RWPE1 (cell line): ENCODE results near the gene ERICH6.

Experiments
- CTCF ChIA-PET: fragments of 350-600 bp; sonication (Branson Sonifier 250); formaldehyde crosslinking; extraction: SDS; loops from one replicate; lab custom pipeline; 2021; lab: Yijun Ruan, JAX
- POLR2A ChIA-PET: fragments of 400-600 bp; formaldehyde crosslinking; extraction: SDS; loops from one replicate; lab custom pipeline; 2020; ENCODE audit warnings: antibody characterized with exemption; ENCODE audit not compliant: low non-redundant PET; lab: Yijun Ruan, JAX
- DNase-seq: peaks from one replicate; pipeline ENCODE4 v3.0.0; 2012; ENCODE audit warnings: low spot score
- H3K27ac ChIP-seq: fragments of 450-650 bp; 2 replicates; pipeline ENCODE4 v1.5.1; 2017
- TF ChIP-seq, protein P1 (sequence below): fragments of 450-650 bp; conservative IDR thresholded peaks from 2 replicates; pipeline ENCODE4 v1.5.1; 2017; ENCODE audit warnings: low read depth, mild to moderate bottlenecking

The ERICH6 gene

DNA sequence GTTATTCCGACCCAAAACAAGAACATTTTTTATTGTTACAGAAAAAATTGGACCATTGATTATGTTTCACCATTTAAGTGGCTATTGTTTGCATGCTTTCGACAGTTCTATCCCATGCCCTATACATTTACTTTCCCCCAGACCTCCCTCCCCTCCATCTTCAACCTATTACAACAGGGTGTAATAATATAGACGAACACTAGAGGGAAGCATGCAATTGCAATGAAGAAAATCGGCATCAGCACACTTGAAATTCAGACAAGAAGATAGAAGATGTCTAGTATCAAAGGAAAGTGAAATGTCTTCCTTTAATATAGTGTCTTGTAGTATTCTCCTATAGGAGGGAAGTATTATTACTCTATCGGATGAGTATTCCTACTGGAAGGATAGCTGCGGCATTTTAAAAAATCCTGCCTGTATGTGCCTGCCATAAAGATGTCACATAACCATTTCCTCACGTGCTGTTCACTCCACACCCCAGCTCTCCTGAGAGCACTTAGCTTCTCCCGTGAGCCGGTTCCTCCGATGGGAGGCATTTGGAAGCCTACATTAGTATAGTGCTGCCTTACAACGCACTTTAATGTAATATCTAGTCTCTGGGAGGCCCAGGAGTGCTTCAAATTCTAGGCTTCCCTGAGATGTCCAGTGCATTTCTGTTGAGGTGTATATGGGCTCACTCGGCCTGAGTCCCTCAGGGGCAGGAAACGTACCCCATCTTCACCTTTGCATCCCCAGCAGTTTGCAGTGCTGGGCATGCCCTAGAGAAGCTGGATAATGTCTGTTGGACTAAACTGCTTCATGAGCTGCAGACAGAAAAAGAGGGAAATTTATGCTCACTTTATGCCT is 17.8 kb upstream of the ERICH6 start:
- no peak overlapping the region for H3K27ac ChIP-seq
- ChIA-PET CTCF (interaction anchor here (0.6 to 2.3 kb wide), 11 partner anchors 40 to 274 kb away, joined by 3 to 9 read pairs (median 4); partner anchors contain the start of gene SIAH2), POLR2A (no interaction called here)
- TF ChIP-seq, protein P1, sequence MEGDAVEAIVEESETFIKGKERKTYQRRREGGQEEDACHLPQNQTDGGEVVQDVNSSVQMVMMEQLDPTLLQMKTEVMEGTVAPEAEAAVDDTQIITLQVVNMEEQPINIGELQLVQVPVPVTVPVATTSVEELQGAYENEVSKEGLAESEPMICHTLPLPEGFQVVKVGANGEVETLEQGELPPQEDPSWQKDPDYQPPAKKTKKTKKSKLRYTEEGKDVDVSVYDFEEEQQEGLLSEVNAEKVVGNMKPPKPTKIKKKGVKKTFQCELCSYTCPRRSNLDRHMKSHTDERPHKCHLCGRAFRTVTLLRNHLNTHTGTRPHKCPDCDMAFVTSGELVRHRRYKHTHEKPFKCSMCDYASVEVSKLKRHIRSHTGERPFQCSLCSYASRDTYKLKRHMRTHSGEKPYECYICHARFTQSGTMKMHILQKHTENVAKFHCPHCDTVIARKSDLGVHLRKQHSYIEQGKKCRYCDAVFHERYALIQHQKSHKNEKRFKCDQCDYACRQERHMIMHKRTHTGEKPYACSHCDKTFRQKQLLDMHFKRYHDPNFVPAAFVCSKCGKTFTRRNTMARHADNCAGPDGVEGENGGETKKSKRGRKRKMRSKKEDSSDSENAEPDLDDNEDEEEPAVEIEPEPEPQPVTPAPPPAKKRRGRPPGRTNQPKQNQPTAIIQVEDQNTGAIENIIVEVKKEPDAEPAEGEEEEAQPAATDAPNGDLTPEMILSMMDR: peak; percentile 87
- peak; percentile 79 for DNase-seq

DNA sequence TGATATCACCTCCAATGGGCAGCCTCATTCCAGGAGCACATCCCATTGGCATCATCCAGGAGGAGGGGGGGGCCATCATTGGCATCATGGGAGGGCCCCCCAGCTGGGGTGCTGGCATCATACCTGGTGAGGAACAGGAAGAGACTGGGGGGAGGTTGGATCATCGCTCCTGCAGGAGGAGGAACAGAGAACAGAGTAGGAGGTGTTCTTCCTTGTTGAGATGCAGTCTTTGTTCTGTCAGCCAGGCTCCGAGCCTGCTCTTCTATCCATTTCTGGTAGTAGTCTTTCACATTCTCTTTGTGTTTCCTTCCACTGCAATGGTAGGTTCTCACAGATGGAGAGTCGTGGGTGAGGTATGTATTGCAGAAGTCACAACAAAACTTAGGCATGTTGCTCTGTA is 16.7 kb upstream of the ERICH6 start:
- ChIA-PET CTCF (interaction anchor here (1.0 to 2.3 kb wide), 2 partner anchors 67 to 144 kb away, joined by 7 to 9 read pairs; no protein-coding TSS in a partner anchor), POLR2A (no interaction called here)
- TF ChIP-seq, protein P1: no peak
- no peak overlapping the region for H3K27ac ChIP-seq
- no peak for DNase-seq

DNA sequence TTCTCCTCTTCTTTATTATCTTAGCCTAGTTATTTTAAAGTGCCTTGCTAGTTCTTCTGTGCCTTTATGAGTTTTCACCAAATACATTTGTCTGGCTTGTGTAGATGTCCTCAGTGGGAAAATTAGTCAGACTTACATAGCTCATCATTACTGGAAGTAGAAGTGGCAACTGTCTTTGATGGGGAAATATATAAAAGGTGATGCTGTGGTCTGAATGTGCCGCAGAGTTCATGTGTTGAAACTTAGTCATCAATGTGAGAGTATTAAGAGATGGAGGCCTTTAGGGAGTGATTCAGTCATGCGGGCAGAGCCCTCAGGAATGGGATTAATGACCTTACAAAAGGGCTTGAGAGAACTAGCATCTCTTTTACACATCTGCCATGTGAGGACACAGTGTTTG is 6.4 kb upstream of the ERICH6 start:
- no peak overlapping the region for H3K27ac ChIP-seq
- DNase-seq: no peak
- TF ChIP-seq, protein P1: no peak
- ChIA-PET POLR2A (no interaction called here), CTCF (no interaction called here)

- ChIA-PET POLR2A (no interaction called here), CTCF (interaction anchor here (0.6 kb wide), 2 partner anchors 213 to 342 kb away, joined by 3 read pairs; no protein-coding TSS in a partner anchor)
- TF ChIP-seq, protein P1: no peak
- DNase-seq: no peak
- H3K27ac ChIP-seq: peak overlapping the region; percentile 74
These were observed 393 bp downstream of the ERICH6 start for GRCh38 chr3:150703299-150703755.

DNA sequence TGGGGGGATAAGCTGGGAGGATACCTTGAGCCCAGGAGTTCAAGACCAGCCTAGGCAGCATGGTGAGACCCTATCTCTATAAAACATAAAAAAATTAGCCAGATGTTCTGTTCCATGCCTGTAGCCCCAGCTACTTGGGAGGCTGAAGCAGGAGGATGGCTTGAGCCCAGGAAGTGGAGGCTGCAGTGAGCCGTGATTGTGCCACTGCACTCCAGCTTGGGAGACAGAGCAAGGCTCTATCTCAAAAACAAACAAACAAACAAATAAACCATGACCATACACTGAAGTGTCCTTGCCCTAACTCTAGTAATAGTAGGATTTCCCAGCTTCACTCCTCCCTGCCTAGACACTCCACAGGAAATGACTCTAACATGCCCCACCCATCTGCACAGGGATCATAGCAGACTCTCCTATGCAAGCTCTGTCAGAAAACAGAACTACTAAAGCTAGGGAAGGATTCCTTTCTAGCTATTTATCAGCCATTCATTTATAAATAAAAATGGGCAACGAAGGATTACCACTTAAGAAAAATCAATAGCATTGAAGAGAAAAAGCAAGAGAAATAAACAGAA is 4.6 kb downstream of the ERICH6 start:
- peak; percentile 48 for DNase-seq
- TF ChIP-seq, protein P1: no peak
- H3K27ac ChIP-seq: peak overlapping the region; percentile 17; the same call in 1 of the 2 replicates
- POLR2A ChIA-PET: no interaction called here
- CTCF ChIA-PET: no interaction called here

DNA sequence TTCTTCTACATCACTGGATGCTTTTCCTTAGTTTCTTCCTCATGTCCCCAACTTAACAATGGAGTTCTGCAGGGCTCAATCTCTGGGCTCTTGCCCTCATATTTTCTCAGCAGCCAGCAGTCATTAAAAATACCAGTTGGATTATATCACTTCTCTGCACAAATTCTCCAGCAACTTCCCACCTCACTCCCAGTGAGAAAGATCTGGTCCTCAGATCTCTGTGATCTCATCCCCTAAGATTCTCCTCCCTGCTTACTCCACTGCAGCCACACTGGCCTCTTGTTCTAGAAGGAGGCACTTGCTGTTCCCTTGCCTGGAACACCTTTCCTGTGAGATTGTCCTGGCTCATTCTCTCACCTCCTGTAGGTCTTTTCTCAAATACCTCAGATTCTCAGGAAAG is 6.1 kb downstream of the ERICH6 start:
- ChIA-PET POLR2A (no interaction called here), CTCF (no interaction called here)
- TF ChIP-seq, protein P1: no peak

More for the DNA sequence above, 6.1 kb downstream of the ERICH6 start:
- no peak for DNase-seq
- no peak overlapping the region for H3K27ac ChIP-seq
